Measurements from ENCODE around the gene LCORL.

The LCORL gene

DNA sequence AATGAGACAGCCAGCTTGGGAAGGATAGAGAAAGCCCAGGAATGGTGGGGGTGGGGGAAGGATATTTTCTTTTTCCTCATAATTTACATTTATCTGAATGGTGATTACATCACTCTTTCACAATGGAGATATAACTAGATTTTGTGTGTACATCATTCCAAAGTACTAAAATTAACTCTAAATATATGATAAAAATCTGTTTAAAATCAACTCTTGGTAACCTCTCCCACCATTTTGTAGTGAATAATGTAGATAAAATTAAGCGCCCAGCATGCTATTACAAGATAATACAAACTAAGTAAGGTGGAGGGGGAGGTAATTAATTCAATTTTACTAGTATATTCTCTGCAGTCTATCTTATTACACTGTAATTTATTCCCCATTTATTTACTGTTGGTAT is 131.9 kb downstream of the LCORL start:
- no peak for TF ChIP-seq CTCF (IDR thresholded peaks at IDR 0.05; ENCODE audit: insufficient read depth, missing control alignments)
- DNase-seq (ENCODE audit: insufficient read length, low spot score) (no peak), FAIRE-seq (no peak)

- FAIRE-seq = no peak
- no peak for TF ChIP-seq CTCF (IDR thresholded peaks at IDR 0.05; ENCODE audit: insufficient read depth, missing control alignments)
- DNase-seq (ENCODE audit: insufficient read length, low spot score) = no peak
Measured at GRCh38 chr4:17884511-17884910, 137.0 kb downstream of the LCORL start.

- FAIRE-seq = no peak
- no peak for DNase-seq (ENCODE audit: insufficient read length, low spot score)
- TF ChIP-seq CTCF (IDR thresholded peaks at IDR 0.05; ENCODE audit: insufficient read depth, missing control alignments) = no peak
Measured at GRCh38 chr4:17884063-17884462, 137.5 kb downstream of the LCORL start.

DNA sequence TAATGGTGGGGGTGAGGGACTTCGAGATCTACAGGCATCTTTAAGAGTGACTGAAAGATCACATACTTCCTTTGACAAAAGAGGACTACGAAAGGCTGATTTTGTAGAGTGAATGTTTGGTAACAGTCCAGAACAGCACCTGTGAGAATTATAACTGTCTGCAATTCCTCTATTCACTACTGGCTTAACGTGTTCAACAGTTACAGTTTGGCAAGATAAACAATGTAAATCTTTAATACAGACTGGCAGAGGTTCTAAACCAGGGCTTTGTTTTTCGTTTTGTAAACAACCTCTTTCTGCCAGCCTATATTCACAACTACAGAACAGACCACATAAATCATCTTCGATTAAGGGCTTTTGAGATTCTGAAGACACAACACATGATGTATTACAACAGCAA is 143.9 kb downstream of the LCORL start:
- no peak for TF ChIP-seq CTCF (IDR thresholded peaks at IDR 0.05; ENCODE audit: insufficient read depth, missing control alignments)
- no peak for DNase-seq (ENCODE audit: insufficient read length, low spot score)
- peak; percentile 86 for FAIRE-seq

GRCh38 chr4:17876943-17877342 is 144.6 kb downstream of the LCORL start:
- no peak for FAIRE-seq
- TF ChIP-seq CTCF (IDR thresholded peaks at IDR 0.05; ENCODE audit: insufficient read depth, missing control alignments) = no peak

GRCh38 chr4:17875402-17876070 is 146.0 kb downstream of the LCORL start:
- no peak for DNase-seq (ENCODE audit: insufficient read length, low spot score)
- TF ChIP-seq CTCF (IDR thresholded peaks at IDR 0.05; ENCODE audit: insufficient read depth, missing control alignments) = no peak
- FAIRE-seq = no peak

More at GRCh38 chr4:17876943-17877342, 144.6 kb downstream of the LCORL start:
- DNase-seq (ENCODE audit: insufficient read length, low spot score) = no peak

GRCh38 chr4:17869327-17869726 is 152.2 kb downstream of the LCORL start:
- no peak for TF ChIP-seq CTCF (IDR thresholded peaks at IDR 0.05; ENCODE audit: insufficient read depth, missing control alignments)
- DNase-seq (ENCODE audit: insufficient read length, low spot score) (no peak), FAIRE-seq (no peak)
